ENCODE results near the gene RNF224. TPM values are rescaled to one million over a fixed set of nuclear protein-coding genes. Genes with fewer than 3 reads are reported as not detected.

Gene RNF224
- polyA plus RNA-seq, 2 of the 4 experiments (the other 2 are of a cell fraction), result 0.04 TPM; not detected in 1

DNA sequence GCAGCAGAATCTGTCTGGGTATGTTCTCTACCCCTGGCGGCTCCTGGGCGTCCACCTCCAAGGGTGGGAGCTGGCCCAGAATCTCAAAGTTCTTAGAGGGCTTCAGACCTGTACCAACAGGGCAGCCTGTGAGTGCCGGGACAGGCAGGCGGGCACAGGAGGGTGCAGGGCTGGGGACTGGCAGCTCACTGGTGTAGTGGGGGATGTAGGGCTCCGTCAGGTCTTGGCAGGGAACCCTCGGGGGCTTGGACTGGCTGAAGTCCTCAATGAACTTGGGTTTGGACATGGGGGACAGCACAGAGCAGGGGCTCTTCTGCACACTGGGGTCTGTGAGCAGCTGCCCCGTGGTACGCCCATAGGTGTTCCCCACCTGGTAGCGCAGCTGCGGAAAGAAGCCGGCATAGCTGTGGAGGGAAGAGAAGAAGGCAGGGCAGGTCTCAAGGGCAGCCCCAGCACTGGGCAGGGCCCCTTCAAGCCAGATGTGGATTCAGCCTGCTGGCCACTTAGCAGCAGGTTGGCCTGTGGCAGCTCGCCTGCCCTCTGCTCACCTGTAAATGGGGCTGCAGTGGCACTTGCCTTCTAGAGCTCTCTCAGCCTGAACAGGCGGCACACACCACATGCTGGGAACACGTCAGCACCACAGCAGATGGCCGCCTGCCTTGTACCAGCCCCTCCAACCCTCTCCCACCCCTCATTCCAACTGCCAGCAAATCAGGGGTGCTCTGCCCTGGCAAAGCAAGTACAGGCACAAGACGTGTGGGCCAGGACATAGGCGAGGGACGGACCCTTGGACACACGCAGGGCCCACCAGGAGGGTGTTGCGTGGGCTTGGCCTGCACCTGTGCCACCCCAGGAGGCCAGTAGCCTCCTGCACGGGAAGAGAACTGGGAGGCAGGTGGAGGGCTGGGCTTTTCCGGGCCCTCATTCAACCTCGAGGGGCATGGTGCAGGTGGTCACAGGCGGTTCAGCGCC, 18.4 kb downstream of the RNF224 start:
- no peak for DNase-seq (ENCODE audit: low read depth in 1 of 2, low spot score in 1 of 2)
- H3K4me1 ChIP-seq, result peaks cover 19% of the 10 kb centered on the region
- no peak for FAIRE-seq
- H3K9me3 ChIP-seq, result no peaks in the 10 kb centered on the region
- ChIA-PET CTCF (interaction anchor here (1.7 to 13.1 kb wide), 3 partner anchors 9 to 16 kb away, joined by 5 to 236 read pairs (median 13); partner anchors contain the start of gene NELFB), POLR2A (interaction anchor here (1.0 kb wide), 1 partner anchor 11 kb away, joined by 3 read pairs; no protein-coding TSS in a partner anchor)
- no peak overlapping the region for H3K27ac ChIP-seq
- no peak overlapping the region for H3K4me2 ChIP-seq
- no peak overlapping the region for H3K4me3 ChIP-seq
- WGBS (ENCODE audit: missing lambda C conversion rate), result 86% methylated on average over 23 of the region's 25 CpGs
- ATAC-seq, result peak in 1 of 2 experiments; percentile 3; a peak in 3 of 6 replicates
- no peak for TF ChIP-seq RCOR1 (IDR thresholded peaks at IDR 0.05; ENCODE audit: low read depth, low read length)
- no peak for TF ChIP-seq MYC (IDR thresholded peaks at IDR 0.05; ENCODE audit: borderline replicate concordance, low read length)
- TF ChIP-seq ZFP36 (IDR thresholded peaks at IDR 0.05; ENCODE audit: borderline replicate concordance, partially characterized antibody), result no peak
- TF ChIP-seq GATA3 (IDR thresholded peaks at IDR 0.05; ENCODE audit: borderline replicate concordance), result no peak
- TF ChIP-seq, protein P1, sequence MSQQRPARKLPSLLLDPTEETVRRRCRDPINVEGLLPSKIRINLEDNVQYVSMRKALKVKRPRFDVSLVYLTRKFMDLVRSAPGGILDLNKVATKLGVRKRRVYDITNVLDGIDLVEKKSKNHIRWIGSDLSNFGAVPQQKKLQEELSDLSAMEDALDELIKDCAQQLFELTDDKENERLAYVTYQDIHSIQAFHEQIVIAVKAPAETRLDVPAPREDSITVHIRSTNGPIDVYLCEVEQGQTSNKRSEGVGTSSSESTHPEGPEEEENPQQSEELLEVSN (IDR thresholded peaks at IDR 0.05; ENCODE audit: borderline replicate concordance, low read depth), result no peak

DNA sequence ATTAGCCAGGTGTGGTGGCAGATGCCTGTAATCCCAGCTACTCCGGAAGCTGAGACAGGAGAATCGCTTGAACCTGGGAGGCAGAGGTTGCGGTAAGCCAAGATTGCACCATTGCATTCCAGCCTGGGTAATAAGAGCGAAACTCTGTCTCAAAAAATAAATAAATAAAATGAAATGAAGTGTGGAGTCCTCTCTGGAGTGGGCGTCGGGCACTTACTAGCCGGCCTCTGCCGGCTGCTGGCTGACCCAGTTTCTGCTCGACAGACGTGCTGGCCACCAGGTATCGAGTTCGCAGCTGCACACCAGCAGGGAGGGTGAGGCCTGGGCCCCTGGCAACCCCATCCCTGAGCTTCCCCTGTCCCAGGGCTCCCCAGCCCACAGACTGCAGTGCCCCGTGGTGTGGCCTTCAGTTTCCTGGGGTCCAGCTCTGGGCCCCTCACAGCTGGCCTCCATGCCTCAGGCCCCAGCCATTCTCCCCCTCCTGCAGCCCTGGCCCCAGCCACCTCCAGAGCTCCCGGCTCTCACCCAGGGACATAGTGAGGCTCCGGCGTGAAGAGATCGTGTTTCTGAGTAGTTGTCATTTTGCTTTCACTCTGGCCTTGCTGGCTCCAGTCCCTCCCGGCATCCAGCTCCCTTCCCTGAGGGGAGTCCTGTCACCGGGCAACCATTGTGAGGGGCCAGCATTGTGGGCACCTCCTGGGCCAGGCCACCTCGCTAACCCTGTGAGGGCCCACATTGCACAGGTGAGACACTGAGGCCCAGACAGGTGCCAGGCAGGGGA, 20.0 kb downstream of the RNF224 start:
- POLR2A ChIA-PET, result no interaction called here
- FAIRE-seq, result no peak
- Histone ChIP-seq H3K4me3 (no peak overlapping the region), H3K27ac (no peak overlapping the region), H3K4me2 (no peak overlapping the region), H3K4me1 (peaks cover 19% of the 10 kb centered on the region), H3K9me3 (no peaks in the 10 kb centered on the region)
- 80% methylated on average over 19 of the region's 20 CpGs for WGBS (ENCODE audit: missing lambda C conversion rate)
- no peak for TF ChIP-seq KDM5A (IDR thresholded peaks at IDR 0.05)
- TF ChIP-seq, protein P2, sequence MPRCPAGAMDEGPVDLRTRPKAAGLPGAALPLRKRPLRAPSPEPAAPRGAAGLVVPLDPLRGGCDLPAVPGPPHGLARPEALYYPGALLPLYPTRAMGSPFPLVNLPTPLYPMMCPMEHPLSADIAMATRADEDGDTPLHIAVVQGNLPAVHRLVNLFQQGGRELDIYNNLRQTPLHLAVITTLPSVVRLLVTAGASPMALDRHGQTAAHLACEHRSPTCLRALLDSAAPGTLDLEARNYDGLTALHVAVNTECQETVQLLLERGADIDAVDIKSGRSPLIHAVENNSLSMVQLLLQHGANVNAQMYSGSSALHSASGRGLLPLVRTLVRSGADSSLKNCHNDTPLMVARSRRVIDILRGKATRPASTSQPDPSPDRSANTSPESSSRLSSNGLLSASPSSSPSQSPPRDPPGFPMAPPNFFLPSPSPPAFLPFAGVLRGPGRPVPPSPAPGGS (IDR thresholded peaks at IDR 0.05), result no peak
- no peak for TF ChIP-seq FOSB (CRISPR knock-in tag; IDR thresholded peaks at IDR 0.05)
- no peak for TF ChIP-seq RNF2 (IDR thresholded peaks at IDR 0.05; ENCODE audit: borderline replicate concordance, low read depth)
- TF ChIP-seq CHD4 (IDR thresholded peaks at IDR 0.05; ENCODE audit: borderline replicate concordance), result no peak
- ATAC-seq, result no peak
- CTCF ChIA-PET, result interaction anchor here (0.6 to 13.1 kb wide), 7 partner anchors 10 to 470 kb away, joined by 3 to 236 read pairs (median 3); partner anchors contain the start of gene NELFB
- no peak for DNase-seq (ENCODE audit: low read depth in 1 of 2, low spot score in 1 of 2)

DNA sequence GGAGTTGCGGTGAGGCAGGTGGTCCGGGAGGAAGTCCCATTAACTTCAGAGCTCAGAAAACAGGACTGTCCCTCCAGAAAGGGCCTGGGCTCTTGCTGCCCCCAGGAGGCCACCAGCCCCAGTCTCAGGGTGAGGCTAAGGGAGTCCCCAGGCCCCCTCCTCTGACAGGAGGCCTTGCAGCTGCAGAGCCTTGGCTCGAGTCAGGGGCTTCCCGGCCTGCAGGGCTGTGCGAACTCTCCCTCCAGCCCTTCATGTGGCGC, 20.5 kb downstream of the RNF224 start:
- ChIA-PET CTCF (interaction anchor here (1.0 to 13.1 kb wide), 4 partner anchors 11 to 26 kb away, joined by 3 to 236 read pairs (median 8); partner anchors contain the start of gene NELFB), POLR2A (no interaction called here)
- H3K4me2 ChIP-seq, result no peak overlapping the region
- FAIRE-seq, result no peak
- no peak overlapping the region for H3K4me3 ChIP-seq
- H3K27ac ChIP-seq, result no peak overlapping the region
- no peaks in the 10 kb centered on the region for H3K9me3 ChIP-seq
- peaks cover 14% of the 10 kb centered on the region for H3K4me1 ChIP-seq
- DNase-seq (ENCODE audit: low read depth in 1 of 2, low spot score in 1 of 2), result no peak
- ATAC-seq, result no peak
- WGBS (ENCODE audit: missing lambda C conversion rate), result 94% methylated on average over 6 of the region's 6 CpGs
- no peak for TF ChIP-seq CHD2 (IDR thresholded peaks at IDR 0.05; ENCODE audit: low read length, partially characterized antibody)
- TF ChIP-seq, protein P3, sequence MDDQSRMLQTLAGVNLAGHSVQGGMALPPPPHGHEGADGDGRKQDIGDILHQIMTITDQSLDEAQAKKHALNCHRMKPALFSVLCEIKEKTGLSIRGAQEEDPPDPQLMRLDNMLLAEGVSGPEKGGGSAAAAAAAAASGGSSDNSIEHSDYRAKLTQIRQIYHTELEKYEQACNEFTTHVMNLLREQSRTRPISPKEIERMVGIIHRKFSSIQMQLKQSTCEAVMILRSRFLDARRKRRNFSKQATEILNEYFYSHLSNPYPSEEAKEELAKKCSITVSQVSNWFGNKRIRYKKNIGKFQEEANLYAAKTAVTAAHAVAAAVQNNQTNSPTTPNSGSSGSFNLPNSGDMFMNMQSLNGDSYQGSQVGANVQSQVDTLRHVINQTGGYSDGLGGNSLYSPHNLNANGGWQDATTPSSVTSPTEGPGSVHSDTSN (IDR thresholded peaks at IDR 0.05), result no peak
- TF ChIP-seq HOXB13 (CRISPR knock-in tag; IDR thresholded peaks at IDR 0.05; ENCODE audit: low read depth), result no peak
- TF ChIP-seq MAZ (IDR thresholded peaks at IDR 0.05; ENCODE audit: borderline replicate concordance, low read depth, low read length), result no peak
- no peak for TF ChIP-seq POLR2A (IDR thresholded peaks at IDR 0.05; ENCODE audit: low read length)
- no peak for TF ChIP-seq ZSCAN20 (CRISPR knock-in tag; IDR thresholded peaks at IDR 0.05)
- TF ChIP-seq FOSL2 (IDR thresholded peaks at IDR 0.05), result no peak
- no peak for TF ChIP-seq FOSL2 (CRISPR knock-in tag; IDR thresholded peaks at IDR 0.05)
- TF ChIP-seq ESRRA (IDR thresholded peaks at IDR 0.05; ENCODE audit: borderline replicate concordance, low read length), result no peak
